ENCODE data around the gene MALL.

The MALL gene

GRCh38 chr2:110106642-110107041 lies 9.0 kb downstream of the MALL start:
- no peak overlapping the region for H3K4me3 ChIP-seq (ENCODE audit: low read depth, low read length)
- TF ChIP-seq, protein P1, sequence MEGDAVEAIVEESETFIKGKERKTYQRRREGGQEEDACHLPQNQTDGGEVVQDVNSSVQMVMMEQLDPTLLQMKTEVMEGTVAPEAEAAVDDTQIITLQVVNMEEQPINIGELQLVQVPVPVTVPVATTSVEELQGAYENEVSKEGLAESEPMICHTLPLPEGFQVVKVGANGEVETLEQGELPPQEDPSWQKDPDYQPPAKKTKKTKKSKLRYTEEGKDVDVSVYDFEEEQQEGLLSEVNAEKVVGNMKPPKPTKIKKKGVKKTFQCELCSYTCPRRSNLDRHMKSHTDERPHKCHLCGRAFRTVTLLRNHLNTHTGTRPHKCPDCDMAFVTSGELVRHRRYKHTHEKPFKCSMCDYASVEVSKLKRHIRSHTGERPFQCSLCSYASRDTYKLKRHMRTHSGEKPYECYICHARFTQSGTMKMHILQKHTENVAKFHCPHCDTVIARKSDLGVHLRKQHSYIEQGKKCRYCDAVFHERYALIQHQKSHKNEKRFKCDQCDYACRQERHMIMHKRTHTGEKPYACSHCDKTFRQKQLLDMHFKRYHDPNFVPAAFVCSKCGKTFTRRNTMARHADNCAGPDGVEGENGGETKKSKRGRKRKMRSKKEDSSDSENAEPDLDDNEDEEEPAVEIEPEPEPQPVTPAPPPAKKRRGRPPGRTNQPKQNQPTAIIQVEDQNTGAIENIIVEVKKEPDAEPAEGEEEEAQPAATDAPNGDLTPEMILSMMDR (conservative IDR thresholded peaks at IDR 0.05; ENCODE audit: low read depth, low read length), result no peak
- DNase-seq (ENCODE audit: low read depth), result peak; percentile 74

GRCh38 chr2:110105608-110106467 lies 9.8 kb downstream of the MALL start:
- DNase-seq (ENCODE audit: low read depth), result peak; percentile 31
- no peak overlapping the region for H3K4me3 ChIP-seq (ENCODE audit: low read depth, low read length)
- TF ChIP-seq, protein P1 (conservative IDR thresholded peaks at IDR 0.05; ENCODE audit: low read depth, low read length), result no peak

- TF ChIP-seq, protein P1 (conservative IDR thresholded peaks at IDR 0.05; ENCODE audit: low read depth, low read length), result no peak
These were observed 10.4 kb downstream of the MALL start for GRCh38 chr2:110105183-110105582.

DNA sequence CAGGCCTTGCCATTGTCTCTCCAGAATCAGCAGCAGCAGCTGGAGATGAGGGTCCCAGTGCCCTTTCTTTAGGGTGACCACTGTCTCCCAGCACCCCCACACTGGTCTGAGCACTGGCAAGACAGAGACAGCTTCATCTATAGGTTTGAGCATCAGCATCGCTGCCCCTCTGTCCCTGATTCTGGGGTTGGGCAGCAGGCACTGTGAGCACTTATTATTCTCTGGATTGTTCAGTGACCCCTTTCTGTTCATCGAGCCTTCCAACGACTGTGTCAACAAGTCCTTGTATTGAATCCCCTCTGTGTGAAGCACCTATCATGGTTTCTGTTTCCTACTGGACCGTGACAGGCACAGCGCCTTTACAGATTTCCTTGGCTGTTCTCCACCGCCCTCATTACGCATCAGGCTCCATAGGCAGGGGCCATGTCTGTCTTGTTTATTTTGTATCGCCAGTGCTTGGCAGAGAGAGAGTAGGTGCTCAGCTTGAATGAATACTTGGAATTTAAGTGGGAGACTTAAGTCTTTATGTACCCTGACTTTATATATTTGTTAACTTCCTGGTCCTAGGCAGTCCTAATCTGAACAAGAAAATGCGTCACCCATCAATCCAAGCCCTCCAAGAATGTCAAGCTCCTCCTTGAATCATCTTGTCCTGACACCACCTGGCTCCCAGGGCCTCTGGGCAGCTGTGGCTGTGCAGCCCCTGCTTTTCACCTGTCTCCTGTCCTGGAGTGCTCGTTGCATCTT lies 11.4 kb downstream of the MALL start:
- no peak for DNase-seq (ENCODE audit: low read depth)

More at GRCh38 chr2:110105183-110105582, 10.4 kb downstream of the MALL start:
- no peak overlapping the region for H3K4me3 ChIP-seq (ENCODE audit: low read depth, low read length)
- DNase-seq (ENCODE audit: low read depth), result no peak

DNA sequence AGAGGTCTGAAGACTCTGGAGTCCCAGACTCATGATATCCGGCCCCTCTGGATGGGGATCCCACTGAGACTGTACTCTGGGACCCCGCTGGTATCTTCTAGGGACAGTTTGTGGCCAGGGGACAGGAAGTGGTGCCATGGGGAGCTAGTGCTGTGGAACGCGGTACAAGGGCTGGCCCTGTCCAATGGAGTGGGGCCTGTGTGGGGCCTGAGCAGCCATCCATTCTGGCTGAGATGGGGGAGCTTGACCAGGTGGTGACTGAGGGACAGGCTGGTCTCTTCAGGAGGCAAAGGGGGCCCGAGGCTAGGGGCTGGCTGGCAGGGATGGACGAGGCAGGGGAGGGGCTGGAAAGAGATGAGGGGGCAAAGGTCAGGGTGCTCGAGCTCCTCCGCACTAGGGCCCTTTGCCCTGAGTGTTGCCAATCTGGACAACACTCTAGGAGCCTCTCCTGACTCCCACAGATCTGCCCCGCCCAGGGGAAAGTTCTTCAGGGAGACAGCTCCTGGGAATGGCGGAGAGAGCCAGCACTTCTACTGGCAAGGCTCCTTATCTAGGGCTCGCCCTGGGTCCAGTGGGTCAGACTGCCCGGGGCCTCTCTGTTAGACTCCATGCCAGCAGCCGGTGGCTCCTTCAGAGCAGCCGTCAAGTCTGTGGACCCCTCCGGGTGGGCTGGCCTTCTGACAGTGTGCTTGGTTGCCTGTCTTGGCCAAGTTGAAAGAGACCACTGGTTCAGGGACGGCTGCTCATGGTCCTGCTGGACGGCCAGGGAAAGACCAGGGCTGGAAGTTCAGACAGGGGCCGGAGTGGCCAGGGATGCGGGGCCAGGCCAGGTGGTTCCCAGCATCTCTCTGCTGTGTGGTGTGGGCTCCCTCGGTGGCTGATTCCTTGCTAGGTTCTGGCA lies 12.3 kb downstream of the MALL start:
- TF ChIP-seq, protein P1 (conservative IDR thresholded peaks at IDR 0.05; ENCODE audit: low read depth, low read length), result no peak
- H3K4me3 ChIP-seq (ENCODE audit: low read depth, low read length), result no peak overlapping the region
- DNase-seq (ENCODE audit: low read depth), result no peak

More for the DNA sequence above, 11.4 kb downstream of the MALL start:
- no peak overlapping the region for H3K4me3 ChIP-seq (ENCODE audit: low read depth, low read length)
- TF ChIP-seq, protein P1 (conservative IDR thresholded peaks at IDR 0.05; ENCODE audit: low read depth, low read length), result no peak

DNA sequence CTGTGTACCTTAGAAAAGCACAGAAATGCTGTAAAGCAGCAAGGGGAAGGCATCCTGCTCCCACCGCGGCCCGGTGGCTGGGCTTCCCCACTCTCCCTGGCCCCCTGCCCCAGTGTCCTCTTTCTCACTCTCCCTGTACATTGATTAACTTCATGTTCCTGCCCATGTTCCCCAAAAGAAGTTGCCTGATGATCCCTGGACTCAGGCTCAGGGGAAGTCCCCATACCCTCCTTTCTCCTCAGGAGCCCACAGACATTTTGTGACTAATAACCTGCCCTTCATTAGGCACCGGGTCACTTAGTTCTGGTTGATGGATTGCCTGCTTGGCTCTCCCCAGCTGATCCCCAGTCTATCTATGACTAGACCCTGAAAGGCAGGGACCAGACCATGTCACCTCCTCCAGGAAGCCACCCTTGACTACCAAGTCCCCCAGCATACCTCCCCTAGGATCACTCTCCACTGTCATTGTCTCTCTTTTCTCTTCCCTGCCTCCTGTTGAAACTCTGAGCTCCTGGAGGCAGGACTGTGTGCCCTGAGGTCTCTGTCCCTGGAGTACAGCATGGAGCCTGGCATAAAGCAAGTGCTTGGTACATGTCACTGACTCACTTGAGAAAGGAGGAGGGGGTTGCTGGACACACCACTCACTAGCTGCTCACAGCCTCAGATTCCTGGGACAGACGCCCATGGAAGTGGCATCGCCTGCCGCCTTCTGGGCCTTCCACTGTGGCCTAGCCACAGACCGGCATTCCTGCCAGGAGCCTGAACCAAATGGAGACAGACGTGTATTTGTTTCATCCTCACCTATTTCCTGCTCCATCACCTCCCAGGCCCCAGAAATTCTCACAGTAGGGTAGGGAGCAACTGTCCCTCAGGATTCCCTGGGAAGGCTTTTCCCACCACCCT lies 13.5 kb downstream of the MALL start:
- no peak overlapping the region for H3K4me3 ChIP-seq (ENCODE audit: low read depth, low read length)
- TF ChIP-seq, protein P1 (conservative IDR thresholded peaks at IDR 0.05; ENCODE audit: low read depth, low read length), result no peak
- peak; percentile 20 for DNase-seq (ENCODE audit: low read depth)
